HepG2 (cell line): ENCODE measurements around the gene FRK.

Experiments
- EZH2 ChIP-seq: conservative IDR thresholded peaks from 2 replicates; pipeline ENCODE4 v1.6.1; 2012; ENCODE audit warnings: mild to moderate bottlenecking, low read depth, low read length, moderate library complexity
- POLR2A ChIP-seq, 2 experiments: IDR thresholded peaks; 2 replicates each; pipeline ENCODE4 v1.6.1; 2011; ENCODE audit warnings: low read depth in 2 of 2, low read length in 2 of 2, mild to moderate bottlenecking in 1 of 2, moderate library complexity in 1 of 2; ENCODE audit not compliant: insufficient read depth in 1 of 2
- TF ChIP-seq, protein P1 (sequence below): sonication (generic); formaldehyde crosslinking; IDR thresholded peaks from 2 replicates; pipeline ENCODE4 v1.5.0; 2020; ENCODE audit warnings: mild to moderate bottlenecking, missing genetic modification reagents, moderate library complexity

DNA sequence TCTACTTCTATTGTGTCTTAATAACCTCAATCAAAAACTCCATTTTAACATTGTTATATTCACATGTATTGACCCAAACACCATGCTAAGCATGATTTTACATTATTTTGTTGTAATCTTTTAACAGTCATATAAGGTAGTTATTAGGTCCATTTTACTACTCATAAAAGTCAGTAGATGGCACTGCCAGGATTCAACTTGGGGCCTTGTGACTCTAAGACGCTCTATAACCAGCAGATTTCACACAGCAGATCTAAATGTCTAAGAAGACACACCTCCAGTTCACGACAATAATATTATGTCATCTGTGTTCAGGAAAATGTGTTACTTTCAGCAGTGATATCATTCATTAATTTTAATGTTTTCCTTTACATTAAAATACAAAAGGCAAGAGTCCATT, 88.0 kb downstream of the FRK start:
- TF ChIP-seq, protein P1, sequence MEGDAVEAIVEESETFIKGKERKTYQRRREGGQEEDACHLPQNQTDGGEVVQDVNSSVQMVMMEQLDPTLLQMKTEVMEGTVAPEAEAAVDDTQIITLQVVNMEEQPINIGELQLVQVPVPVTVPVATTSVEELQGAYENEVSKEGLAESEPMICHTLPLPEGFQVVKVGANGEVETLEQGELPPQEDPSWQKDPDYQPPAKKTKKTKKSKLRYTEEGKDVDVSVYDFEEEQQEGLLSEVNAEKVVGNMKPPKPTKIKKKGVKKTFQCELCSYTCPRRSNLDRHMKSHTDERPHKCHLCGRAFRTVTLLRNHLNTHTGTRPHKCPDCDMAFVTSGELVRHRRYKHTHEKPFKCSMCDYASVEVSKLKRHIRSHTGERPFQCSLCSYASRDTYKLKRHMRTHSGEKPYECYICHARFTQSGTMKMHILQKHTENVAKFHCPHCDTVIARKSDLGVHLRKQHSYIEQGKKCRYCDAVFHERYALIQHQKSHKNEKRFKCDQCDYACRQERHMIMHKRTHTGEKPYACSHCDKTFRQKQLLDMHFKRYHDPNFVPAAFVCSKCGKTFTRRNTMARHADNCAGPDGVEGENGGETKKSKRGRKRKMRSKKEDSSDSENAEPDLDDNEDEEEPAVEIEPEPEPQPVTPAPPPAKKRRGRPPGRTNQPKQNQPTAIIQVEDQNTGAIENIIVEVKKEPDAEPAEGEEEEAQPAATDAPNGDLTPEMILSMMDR (CRISPR knock-in tag) = no peak
- no peak for TF ChIP-seq POLR2A (IDR thresholded peaks at IDR 0.05; ENCODE audit: insufficient read depth in 1 of 2, low read depth in 2 of 2, low read length in 2 of 2)
- no peak for TF ChIP-seq EZH2
